ENCODE data around the gene FGF14.

- TF ChIP-seq POLR2A (IDR thresholded peaks at IDR 0.05; ENCODE audit: low read depth, low read length) (no peak), POLR2AphosphoS5 (IDR thresholded peaks at IDR 0.05; ENCODE audit: low read depth, low read length) (no peak)
These were observed 214.5 kb downstream of the FGF14 start for GRCh38 chr13:102187313-102187712.
